ENCODE measurements around the gene FGFRL1. TPM values are rescaled to one million over a fixed set of nuclear protein-coding genes. Genes with fewer than 3 reads are reported as not detected.

Gene FGFRL1
- total RNA-seq, 3 donors from 2014 or later, result 19.8 to 40.0 (median 22.9) TPM

GRCh38 chr4:1011666-1012033 lies 224 bp downstream of the FGFRL1 start:
- Histone ChIP-seq H3K27me3 (no peaks in the 10 kb centered on the region), H3K4me1 (peaks cover 9 to 16% of the 10 kb centered on the region in 2 donors), H3K27ac (peak overlapping the region in 1 of 2 donors; percentile 52), H3K36me3 (no peaks in the 10 kb centered on the region), H3K4me3 (peak overlapping the region; percentile 47 to 81 (median 66)), H3K9me3 (no peaks in the 10 kb centered on the region)
- TF ChIP-seq POLR2A (IDR thresholded peaks at IDR 0.05) (no peak), CTCF (IDR thresholded peaks at IDR 0.05) (no peak)
- no peak for DNase-seq (ENCODE audit: low spot score in 2 of 2)
- intact Hi-C loops (cut with DNase I; ENCODE audit: low total_unique reads), result no loop called here

GRCh38 chr4:1012034-1012739 lies 761 bp downstream of the FGFRL1 start:
- no peaks in the 10 kb centered on the region for H3K27me3 ChIP-seq
- H3K9me3 ChIP-seq, result no peaks in the 10 kb centered on the region
- intact Hi-C loops (cut with DNase I; ENCODE audit: low total_unique reads), result no loop called here
- H3K27ac ChIP-seq, result peak overlapping the region; percentile 40 to 52
- no peaks in the 10 kb centered on the region for H3K36me3 ChIP-seq
- DNase-seq (ENCODE audit: low spot score in 2 of 2), result peak; percentile 41 to 67
- TF ChIP-seq CTCF (IDR thresholded peaks at IDR 0.05) (no peak), POLR2AphosphoS5 (IDR thresholded peaks at IDR 0.05) (no peak), POLR2A (IDR thresholded peaks at IDR 0.05) (no peak)
- H3K4me1 ChIP-seq, result peaks cover 9 to 16% of the 10 kb centered on the region in 2 donors
- H3K4me3 ChIP-seq, result peak overlapping the region; percentile 45 to 81 (median 66)

GRCh38 chr4:1013225-1014073 lies 2.0 kb downstream of the FGFRL1 start:
- Histone ChIP-seq H3K4me3 (no peak overlapping the region), H3K4me1 (peaks cover 9 to 16% of the 10 kb centered on the region in 2 donors)
- intact Hi-C loops (cut with DNase I; ENCODE audit: low total_unique reads), result no loop called here

GRCh38 chr4:1014291-1015167 lies 3.1 kb downstream of the FGFRL1 start:
- H3K27ac ChIP-seq, result no peak overlapping the region
- DNase-seq (ENCODE audit: low spot score in 2 of 2), result no peak
- H3K4me1 ChIP-seq, result peaks cover 9 to 11% of the 10 kb centered on the region in 2 donors
- H3K4me3 ChIP-seq, result no peak overlapping the region
- no peak for TF ChIP-seq POLR2A (IDR thresholded peaks at IDR 0.05)
- TF ChIP-seq POLR2AphosphoS5 (IDR thresholded peaks at IDR 0.05), result no peak
- TF ChIP-seq CTCF (IDR thresholded peaks at IDR 0.05), result no peak
- intact Hi-C loops (cut with DNase I; ENCODE audit: low total_unique reads), result no loop called here
- H3K27me3 ChIP-seq, result no peaks in the 10 kb centered on the region
- H3K9me3 ChIP-seq, result no peaks in the 10 kb centered on the region
- no peaks in the 10 kb centered on the region for H3K36me3 ChIP-seq

More at GRCh38 chr4:1013225-1014073, 2.0 kb downstream of the FGFRL1 start:
- no peak for TF ChIP-seq POLR2AphosphoS5 (IDR thresholded peaks at IDR 0.05)
- no peak for TF ChIP-seq CTCF (IDR thresholded peaks at IDR 0.05)
- no peak for TF ChIP-seq POLR2A (IDR thresholded peaks at IDR 0.05)
- H3K27me3 ChIP-seq, result no peaks in the 10 kb centered on the region
- no peaks in the 10 kb centered on the region for H3K9me3 ChIP-seq
- H3K27ac ChIP-seq, result no peak overlapping the region
- no peak for DNase-seq (ENCODE audit: low spot score in 2 of 2)
- H3K36me3 ChIP-seq, result no peaks in the 10 kb centered on the region

Data from breast epithelium (tissue), 4 donors.